Activated CD4-positive, alpha-beta memory T cell treated with anti-CD3 and anti-CD28 coated beads for 36 hours (primary cell): ENCODE results near the gene SYNM. TPM values are rescaled to one million over a fixed set of nuclear protein-coding genes. Genes with fewer than 3 reads are reported as not detected.

Experiments used
- CTCF ChIA-PET: fragments of 350-600 bp; sonication (Branson Sonifier 250); formaldehyde crosslinking; loops from one replicate; lab custom pipeline; 2021; ENCODE audit warnings: antibody characterized with exemption, inconsistent platforms; lab: Charles Lee
- POLR2A ChIA-PET: fragments of 350-600 bp; sonication (Branson Sonifier 250); formaldehyde crosslinking; loops from one replicate; lab custom pipeline; 2021; ENCODE audit warnings: antibody characterized with exemption; lab: Charles Lee
- DNase-seq: peaks from one replicate; pipeline ENCODE4 v3.0.0-alpha.2; 2020
- H3K27ac Mint-ChIP-seq: one replicate; pipeline ENCODE4 v1.8.0; 2021; ENCODE audit warnings: mixed read lengths
- H3K27me3 Mint-ChIP-seq: one replicate; pipeline ENCODE4 v1.8.0; 2021; ENCODE audit warnings: mixed read lengths
- H3K36me3 Mint-ChIP-seq: one replicate; pipeline ENCODE4 v1.8.0; 2021; ENCODE audit warnings: mixed read lengths
- H3K4me1 Mint-ChIP-seq: one replicate; pipeline ENCODE4 v1.8.0; 2021; ENCODE audit warnings: low read depth, mixed read lengths
- H3K4me3 Mint-ChIP-seq: one replicate; pipeline ENCODE4 v1.8.0; 2021; ENCODE audit warnings: mild to moderate bottlenecking, mixed read lengths
- H3K9me3 Mint-ChIP-seq: one replicate; pipeline ENCODE4 v1.8.0; 2021; ENCODE audit warnings: mixed read lengths
- intact Hi-C: fragments of 100-400 bp; cut with micrococcal nuclease; formaldehyde crosslinking; loops from one replicate; pipeline ENCODE4 v1.15.1; 2023
- total RNA-seq, 2 experiments: library from RNA; stranded (reverse); gene quantifications; one replicate each; pipeline ENCODE4 v1.2.3, GENCODE V29; 2021

The SYNM gene
- total RNA-seq, 2 experiments from 2014 or later, result 2.6 to 2.7 TPM

DNA sequence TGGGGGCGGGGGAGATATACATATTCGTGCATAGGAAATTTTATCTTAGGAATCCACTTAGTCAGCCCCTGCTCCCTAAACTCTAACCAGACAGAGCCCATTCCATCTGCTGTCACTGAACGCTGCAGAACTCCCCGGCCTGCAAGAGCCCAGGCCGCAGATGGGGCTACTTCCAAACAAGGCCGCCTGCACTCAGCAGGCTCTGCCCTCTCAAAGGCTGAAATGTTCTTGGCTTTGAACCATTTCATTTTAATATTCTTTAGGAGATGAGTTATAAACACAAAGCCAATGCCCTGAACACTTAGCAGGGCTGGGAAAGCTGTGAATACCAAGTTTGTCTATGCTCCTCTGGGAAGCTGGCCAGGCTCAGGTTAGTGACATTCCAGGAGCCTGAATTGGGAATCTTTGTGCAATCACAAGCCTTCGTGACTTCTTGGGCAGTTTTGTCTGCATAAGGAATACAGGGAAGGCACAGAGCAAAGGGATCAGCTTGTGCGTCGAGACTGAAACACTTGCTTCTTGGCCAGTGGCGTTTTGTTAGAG, 65.0 kb downstream of the SYNM start:
- DNase-seq, result no peak
- Mint-ChIP-seq H3K27me3 (no peaks in the 10 kb centered on the region), H3K4me1 (no peaks in the 10 kb centered on the region), H3K4me3 (no peak overlapping the region), H3K9me3 (no peaks in the 10 kb centered on the region), H3K27ac (no peak overlapping the region), H3K36me3 (no peaks in the 10 kb centered on the region)
- POLR2A ChIA-PET, result no interaction called here
- CTCF ChIA-PET, result no interaction called here
- intact Hi-C loops, result no loop called here

DNA sequence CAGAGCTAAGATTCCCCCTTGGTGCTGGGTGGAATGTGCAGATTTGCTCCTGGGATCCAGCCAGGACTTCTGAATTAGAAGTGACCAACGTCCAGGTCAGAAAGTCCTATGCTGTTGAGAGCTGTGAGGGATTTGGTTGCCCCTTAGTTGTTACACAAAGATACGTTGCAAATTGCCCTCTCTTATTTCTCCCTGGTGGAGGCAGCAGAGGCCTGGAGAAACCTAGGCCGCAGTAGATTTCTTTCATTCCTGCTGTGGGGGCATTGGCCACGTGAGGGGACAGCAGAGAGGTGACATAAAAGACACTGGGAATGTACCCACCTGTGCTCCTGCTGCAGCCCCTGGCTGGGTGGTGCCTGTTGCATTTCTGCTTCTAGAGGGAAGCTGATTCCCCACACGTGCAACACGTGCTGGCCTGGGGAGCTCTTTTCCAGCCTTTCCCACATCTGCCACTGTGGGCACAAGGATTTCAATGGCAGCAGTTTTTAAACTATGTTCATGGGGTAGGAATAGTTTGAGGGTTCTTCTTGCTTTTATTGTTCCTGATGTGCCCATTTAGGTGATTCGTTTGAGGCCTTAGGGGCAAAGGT, 65.7 kb downstream of the SYNM start:
- H3K4me3 Mint-ChIP-seq, result no peak overlapping the region
- H3K4me1 Mint-ChIP-seq, result no peaks in the 10 kb centered on the region
- CTCF ChIA-PET, result no interaction called here
- DNase-seq, result no peak
- no peaks in the 10 kb centered on the region for H3K9me3 Mint-ChIP-seq
- H3K36me3 Mint-ChIP-seq, result no peaks in the 10 kb centered on the region
- POLR2A ChIA-PET, result no interaction called here
- intact Hi-C loops, result no loop called here
- no peaks in the 10 kb centered on the region for H3K27me3 Mint-ChIP-seq
- H3K27ac Mint-ChIP-seq, result no peak overlapping the region

- CTCF ChIA-PET, result interaction anchor here (0.6 kb wide), 1 partner anchor 58 kb away, joined by 3 read pairs; no protein-coding TSS in a partner anchor
- Mint-ChIP-seq H3K27ac (no peak overlapping the region), H3K4me1 (no peaks in the 10 kb centered on the region), H3K36me3 (no peaks in the 10 kb centered on the region), H3K4me3 (no peak overlapping the region), H3K9me3 (no peaks in the 10 kb centered on the region), H3K27me3 (no peaks in the 10 kb centered on the region)
- POLR2A ChIA-PET, result no interaction called here
- intact Hi-C loops, result no loop called here
- DNase-seq, result no peak
Measured at GRCh38 chr15:99172171-99172570, 67.3 kb downstream of the SYNM start.

GRCh38 chr15:99172989-99173388, 68.1 kb downstream of the SYNM start:
- H3K36me3 Mint-ChIP-seq, result no peaks in the 10 kb centered on the region
- no peaks in the 10 kb centered on the region for H3K9me3 Mint-ChIP-seq
- ChIA-PET CTCF (interaction anchor here (0.6 kb wide), 1 partner anchor 57 kb away, joined by 3 read pairs; no protein-coding TSS in a partner anchor), POLR2A (no interaction called here)
- DNase-seq, result no peak
- H3K27me3 Mint-ChIP-seq, result no peaks in the 10 kb centered on the region
- intact Hi-C loops, result no loop called here
- H3K4me1 Mint-ChIP-seq, result no peaks in the 10 kb centered on the region
- no peak overlapping the region for H3K4me3 Mint-ChIP-seq
- H3K27ac Mint-ChIP-seq, result no peak overlapping the region

DNA sequence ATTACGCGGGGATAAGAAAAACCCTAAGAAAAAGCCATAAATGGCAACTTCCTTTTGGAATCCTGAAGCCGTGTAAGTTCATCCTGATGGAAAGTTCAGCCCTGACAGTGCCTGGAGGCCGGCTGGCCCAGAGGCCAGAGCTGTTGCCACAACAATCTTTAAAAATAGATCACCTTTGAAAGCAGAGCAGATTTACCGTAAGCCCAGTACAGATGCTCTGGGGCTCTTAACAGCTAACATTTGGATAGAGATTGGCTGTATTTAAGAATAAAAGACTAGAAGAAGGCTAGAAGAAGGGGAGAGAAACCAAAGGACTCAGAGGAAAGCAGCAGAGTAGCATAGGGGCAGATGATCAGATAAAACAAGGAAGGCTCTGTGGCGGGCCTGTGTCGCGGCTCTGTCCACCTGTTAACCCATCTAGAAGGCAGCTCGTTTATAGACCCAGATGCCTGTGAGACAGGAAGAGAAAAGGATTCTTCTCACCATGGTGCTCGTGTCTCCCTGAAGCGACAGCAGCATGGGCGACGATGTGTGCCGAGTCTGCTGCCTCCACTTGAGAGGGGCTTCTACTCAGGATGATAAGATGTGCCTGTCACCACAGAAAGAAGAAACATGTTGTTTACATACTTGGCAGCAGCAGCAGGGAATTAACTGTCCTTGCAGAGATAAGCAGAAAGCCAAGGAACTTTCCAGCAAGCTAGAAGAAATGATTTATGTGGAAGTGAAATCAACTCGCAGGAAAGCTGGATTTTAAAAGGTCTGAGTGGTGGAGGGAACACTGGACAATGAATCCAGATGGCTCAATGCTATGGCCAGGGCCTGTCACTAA, 69.9 kb downstream of the SYNM start:
- no peak overlapping the region for H3K4me3 Mint-ChIP-seq
- ChIA-PET CTCF (no interaction called here), POLR2A (no interaction called here)
- H3K9me3 Mint-ChIP-seq, result no peaks in the 10 kb centered on the region
- H3K27me3 Mint-ChIP-seq, result no peaks in the 10 kb centered on the region
- no peak for DNase-seq
- no peaks in the 10 kb centered on the region for H3K4me1 Mint-ChIP-seq
- intact Hi-C loops, result no loop called here
- H3K27ac Mint-ChIP-seq, result no peak overlapping the region
- no peaks in the 10 kb centered on the region for H3K36me3 Mint-ChIP-seq

DNA sequence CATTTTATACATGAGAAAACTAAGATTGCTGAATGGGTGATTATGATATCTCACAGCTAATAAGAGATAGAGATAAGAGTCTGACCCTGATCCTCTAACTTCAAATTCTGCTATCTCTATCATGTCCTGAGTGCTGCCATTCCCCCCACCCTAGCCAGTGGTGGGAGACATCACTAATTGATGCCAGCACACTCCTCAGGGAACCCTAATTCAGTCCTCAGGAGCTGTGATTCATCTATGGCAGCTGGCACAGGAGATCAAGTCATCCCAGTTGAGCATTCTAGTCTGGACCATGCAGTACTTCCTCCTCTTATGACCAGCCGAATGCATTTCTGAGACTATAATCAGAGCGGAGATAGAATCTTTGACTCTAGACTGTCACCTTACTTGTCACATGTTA, 71.9 kb downstream of the SYNM start:
- DNase-seq, result no peak
- Mint-ChIP-seq H3K36me3 (no peaks in the 10 kb centered on the region), H3K4me3 (no peak overlapping the region), H3K9me3 (no peaks in the 10 kb centered on the region), H3K27me3 (no peaks in the 10 kb centered on the region), H3K27ac (no peak overlapping the region), H3K4me1 (no peaks in the 10 kb centered on the region)
- ChIA-PET CTCF (no interaction called here), POLR2A (no interaction called here)
- intact Hi-C loops, result no loop called here

- ChIA-PET CTCF (interaction anchor here (1.4 kb wide), 1 partner anchor 72 kb away, joined by 4 read pairs; the partner anchor contains the start of gene SYNM), POLR2A (no interaction called here)
- intact Hi-C loops, result no loop called here
Measured at GRCh38 chr15:99177679-99178078, 72.8 kb downstream of the SYNM start.

GRCh38 chr15:99180086-99180963, 75.4 kb downstream of the SYNM start:
- POLR2A ChIA-PET, result no interaction called here
- no peak for DNase-seq
- intact Hi-C loops, result no loop called here
- no peak overlapping the region for H3K27ac Mint-ChIP-seq
- H3K9me3 Mint-ChIP-seq, result no peaks in the 10 kb centered on the region
- no peaks in the 10 kb centered on the region for H3K36me3 Mint-ChIP-seq
- no peak overlapping the region for H3K4me3 Mint-ChIP-seq
- CTCF ChIA-PET, result no interaction called here
- peaks cover 2% of the 10 kb centered on the region for H3K27me3 Mint-ChIP-seq
- no peaks in the 10 kb centered on the region for H3K4me1 Mint-ChIP-seq

More at GRCh38 chr15:99177679-99178078, 72.8 kb downstream of the SYNM start:
- no peaks in the 10 kb centered on the region for H3K4me1 Mint-ChIP-seq
- no peak for DNase-seq
- no peak overlapping the region for H3K4me3 Mint-ChIP-seq
- H3K27ac Mint-ChIP-seq, result no peak overlapping the region
- no peaks in the 10 kb centered on the region for H3K36me3 Mint-ChIP-seq
- no peaks in the 10 kb centered on the region for H3K27me3 Mint-ChIP-seq
- no peaks in the 10 kb centered on the region for H3K9me3 Mint-ChIP-seq

DNA sequence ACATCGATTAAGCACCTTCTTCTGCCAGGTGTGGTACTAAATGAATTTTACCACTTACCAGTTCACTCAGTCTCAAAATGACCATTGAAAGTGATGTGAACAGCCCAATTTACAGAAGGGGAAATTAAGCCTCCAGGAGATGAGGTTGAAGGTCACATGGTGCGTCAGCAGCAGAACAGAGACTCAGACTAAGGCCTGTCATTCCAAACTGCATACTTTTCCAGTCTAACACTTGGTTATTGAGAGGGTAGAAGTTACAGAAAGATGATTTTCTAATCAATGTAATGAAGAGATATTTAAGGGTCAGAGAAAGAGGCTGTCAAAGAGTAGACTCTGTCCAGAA, 76.1 kb downstream of the SYNM start:
- intact Hi-C loops, result no loop called here
- POLR2A ChIA-PET, result no interaction called here
- H3K9me3 Mint-ChIP-seq, result no peaks in the 10 kb centered on the region
- H3K4me3 Mint-ChIP-seq, result no peak overlapping the region
- H3K4me1 Mint-ChIP-seq, result no peaks in the 10 kb centered on the region
- CTCF ChIA-PET, result no interaction called here
- H3K36me3 Mint-ChIP-seq, result no peaks in the 10 kb centered on the region
- DNase-seq, result no peak
- no peak overlapping the region for H3K27ac Mint-ChIP-seq
- H3K27me3 Mint-ChIP-seq, result peaks cover 2% of the 10 kb centered on the region

- Mint-ChIP-seq H3K27ac (no peak overlapping the region), H3K9me3 (no peaks in the 10 kb centered on the region), H3K4me3 (no peak overlapping the region), H3K36me3 (no peaks in the 10 kb centered on the region), H3K4me1 (no peaks in the 10 kb centered on the region), H3K27me3 (peaks cover 2% of the 10 kb centered on the region)
- CTCF ChIA-PET, result no interaction called here
- POLR2A ChIA-PET, result no interaction called here
- DNase-seq, result no peak
- intact Hi-C loops, result no loop called here
Measured at GRCh38 chr15:99181545-99181971, 76.7 kb downstream of the SYNM start.

DNA sequence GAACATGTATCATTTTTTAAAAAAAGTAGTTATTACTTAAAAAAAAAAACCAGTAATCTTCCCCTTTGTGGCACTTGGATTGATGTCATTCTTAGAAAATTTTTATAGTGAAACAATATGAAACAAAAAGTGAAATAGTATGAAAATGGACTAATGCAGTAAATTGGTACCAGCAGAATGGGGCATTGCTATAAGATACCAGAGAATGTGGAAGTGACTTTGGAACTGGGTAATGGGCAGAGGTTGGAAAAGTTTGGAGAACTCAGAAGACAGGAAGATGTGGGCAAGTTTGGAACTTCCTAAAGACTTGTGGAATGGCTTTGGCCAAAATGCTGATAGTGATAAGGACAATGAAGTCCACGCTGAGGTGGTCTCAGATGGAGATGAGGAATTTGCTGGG, 77.9 kb downstream of the SYNM start:
- H3K4me3 Mint-ChIP-seq, result no peak overlapping the region
- intact Hi-C loops, result no loop called here
- H3K27ac Mint-ChIP-seq, result no peak overlapping the region
- H3K9me3 Mint-ChIP-seq, result no peaks in the 10 kb centered on the region
- peaks cover 2% of the 10 kb centered on the region for H3K27me3 Mint-ChIP-seq
- ChIA-PET POLR2A (no interaction called here), CTCF (no interaction called here)
- no peaks in the 10 kb centered on the region for H3K4me1 Mint-ChIP-seq
- H3K36me3 Mint-ChIP-seq, result no peaks in the 10 kb centered on the region
- no peak for DNase-seq
